Amniotic epithelial cell (primary cell): Measurements from ENCODE around the gene FBXL14.
A peak's percentile ranks its signal among the peaks of the same experiment; 100 is the strongest.
"Not testable (repeated sequence)": the region's sequence is repeated elsewhere in the genome, so short reads cannot be mapped to it uniquely, and the experiment has no call there.

ENCODE experiments used
- DNase-seq: peaks from one replicate; pipeline ENCODE4 v3.0.0-alpha.2; 2010; ENCODE audit warnings: low read depth

The FBXL14 gene

GRCh38 chr12:1619587-1619986, 25.2 kb upstream of the FBXL14 start:
- DNase-seq: no peak

GRCh38 chr12:1619159-1619558, 24.8 kb upstream of the FBXL14 start:
- no peak for DNase-seq

GRCh38 chr12:1618489-1618888, 24.1 kb upstream of the FBXL14 start:
- no peak for DNase-seq

- DNase-seq: no peak
Observed at GRCh38 chr12:1616233-1617066, 22.1 kb upstream of the FBXL14 start.

GRCh38 chr12:1614360-1614759, 20.0 kb upstream of the FBXL14 start:
- DNase-seq: no peak

- DNase-seq: no peak
Observed at GRCh38 chr12:1613860-1614259, 19.5 kb upstream of the FBXL14 start.

- peak; percentile 96 for DNase-seq
Observed at GRCh38 chr12:1611803-1612572, 17.6 kb upstream of the FBXL14 start.

- no peak for DNase-seq
Observed at GRCh38 chr12:1610072-1610643, 15.8 kb upstream of the FBXL14 start.

GRCh38 chr12:1608713-1609119, 14.3 kb upstream of the FBXL14 start:
- no peak for DNase-seq

GRCh38 chr12:1607940-1608712, 13.7 kb upstream of the FBXL14 start:
- DNase-seq: no peak

- DNase-seq: peak; percentile 71
Observed at GRCh38 chr12:1606021-1606622, 11.7 kb upstream of the FBXL14 start.

- peak; percentile 80 for DNase-seq
Observed at GRCh38 chr12:1605129-1606020, 11.0 kb upstream of the FBXL14 start.

- DNase-seq: no peak
Observed at GRCh38 chr12:1604464-1604863, 10.1 kb upstream of the FBXL14 start.

- peak; percentile 15 for DNase-seq
Observed at GRCh38 chr12:1603269-1603993, 9.1 kb upstream of the FBXL14 start.

GRCh38 chr12:1602706-1603105, 8.3 kb upstream of the FBXL14 start:
- not testable (repeated sequence) for DNase-seq

GRCh38 chr12:1598757-1599156, 4.4 kb upstream of the FBXL14 start:
- no peak for DNase-seq

GRCh38 chr12:1595690-1596347, 1.4 kb upstream of the FBXL14 start:
- no peak for DNase-seq

- peak; percentile 56 for DNase-seq
Observed at GRCh38 chr12:1595026-1595561, 713 bp upstream of the FBXL14 start.

GRCh38 chr12:1594006-1594260, 448 bp downstream of the FBXL14 start:
- DNase-seq: no peak
